ENCODE results near the gene IGFBP7.
A peak's percentile ranks its signal among the peaks of the same experiment; 100 is the strongest.
"Not testable (repeated sequence)": the region's sequence is repeated elsewhere in the genome, so short reads cannot be mapped to it uniquely, and the experiment has no call there.

Gene IGFBP7

GRCh38 chr4:57068237-57068981 lies 41.8 kb downstream of the IGFBP7 start:
- no peak for FAIRE-seq

- peak; percentile 78 for FAIRE-seq
Measured at GRCh38 chr4:57065730-57066482, 44.3 kb downstream of the IGFBP7 start.

DNA sequence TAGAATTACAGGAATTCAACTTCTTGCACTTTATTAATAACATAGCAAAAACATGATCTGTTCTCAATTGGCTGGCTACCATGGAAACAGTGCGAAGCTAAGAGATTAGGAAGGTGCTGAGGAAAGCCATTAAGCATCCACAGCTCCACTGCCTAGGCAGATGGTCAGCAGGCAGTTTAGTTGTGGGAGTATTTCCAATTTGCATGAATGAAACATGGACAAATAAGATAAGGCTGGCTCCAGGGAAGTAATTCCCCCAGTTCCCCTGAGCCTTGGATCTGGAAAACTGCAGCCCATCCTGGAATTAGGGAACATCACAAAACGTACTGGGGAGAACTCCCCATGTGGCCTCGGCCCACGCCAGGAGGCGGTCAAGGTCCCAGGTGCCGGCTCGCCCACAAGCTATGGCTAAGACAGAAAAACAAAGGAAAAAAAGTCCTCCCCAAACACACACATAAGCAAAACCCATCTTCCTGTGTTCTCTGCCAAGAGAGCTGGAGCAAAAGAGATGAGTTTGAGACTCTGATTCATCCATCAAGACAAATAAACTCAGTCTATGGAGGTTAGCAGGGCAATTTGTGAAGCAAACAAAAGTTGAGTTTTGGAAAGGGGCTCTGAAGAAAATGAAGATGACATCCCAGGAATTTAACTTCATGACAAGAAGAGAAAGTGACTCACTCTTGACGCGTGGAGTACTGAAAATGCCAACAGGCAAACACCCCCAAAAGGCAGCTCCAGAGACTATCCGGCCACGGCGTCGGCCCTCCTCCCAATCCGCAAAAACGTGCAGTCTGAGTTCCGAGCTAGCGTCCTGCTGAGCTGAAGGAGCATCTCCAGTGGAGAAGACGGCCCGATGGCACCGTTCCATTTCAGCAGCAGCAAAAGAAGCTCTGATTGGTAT lies 45.1 kb downstream of the IGFBP7 start:
- FAIRE-seq = peak; percentile 98

DNA sequence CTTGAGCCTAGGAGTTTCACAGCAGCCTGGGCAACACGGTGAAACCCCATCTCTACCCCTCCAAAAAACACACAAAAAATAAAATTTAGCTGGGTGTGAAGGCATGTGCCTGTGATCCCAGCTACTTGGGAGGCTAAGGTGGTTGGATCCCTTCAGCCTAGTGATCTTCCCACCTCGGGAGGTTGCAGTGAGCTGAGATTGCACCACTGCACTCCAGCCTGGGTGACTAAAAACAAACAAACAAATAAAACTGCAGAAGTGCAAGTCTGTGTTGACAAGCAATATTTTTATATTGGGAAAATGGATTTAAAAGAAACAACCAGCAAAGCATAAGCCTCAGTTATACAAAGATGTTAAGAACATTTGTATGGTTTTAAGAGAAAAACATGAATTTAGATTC lies 46.1 kb downstream of the IGFBP7 start:
- peak; percentile 9 for FAIRE-seq

- no peak for FAIRE-seq
Measured at GRCh38 chr4:57063518-57063917, 46.7 kb downstream of the IGFBP7 start.

GRCh38 chr4:57061395-57061794 lies 48.8 kb downstream of the IGFBP7 start:
- FAIRE-seq = peak; percentile 88

DNA sequence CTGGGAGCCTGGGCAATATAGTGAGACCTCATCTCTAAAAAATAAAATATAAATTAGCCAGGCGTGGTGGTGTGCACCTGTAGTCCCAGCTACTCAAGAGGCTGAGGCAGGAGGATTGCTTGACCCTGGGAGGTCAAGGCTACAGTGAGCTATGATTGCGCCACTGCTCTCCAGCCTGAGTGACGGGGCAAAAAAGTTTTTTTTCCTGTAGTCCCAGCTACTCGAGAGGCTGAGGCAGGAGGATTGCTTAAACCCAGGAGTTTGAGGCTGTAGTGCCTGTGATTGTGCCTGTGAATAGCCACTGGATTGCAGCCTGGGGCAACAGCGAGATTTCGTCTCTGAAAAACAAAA lies 49.5 kb downstream of the IGFBP7 start:
- FAIRE-seq = not testable (repeated sequence)

DNA sequence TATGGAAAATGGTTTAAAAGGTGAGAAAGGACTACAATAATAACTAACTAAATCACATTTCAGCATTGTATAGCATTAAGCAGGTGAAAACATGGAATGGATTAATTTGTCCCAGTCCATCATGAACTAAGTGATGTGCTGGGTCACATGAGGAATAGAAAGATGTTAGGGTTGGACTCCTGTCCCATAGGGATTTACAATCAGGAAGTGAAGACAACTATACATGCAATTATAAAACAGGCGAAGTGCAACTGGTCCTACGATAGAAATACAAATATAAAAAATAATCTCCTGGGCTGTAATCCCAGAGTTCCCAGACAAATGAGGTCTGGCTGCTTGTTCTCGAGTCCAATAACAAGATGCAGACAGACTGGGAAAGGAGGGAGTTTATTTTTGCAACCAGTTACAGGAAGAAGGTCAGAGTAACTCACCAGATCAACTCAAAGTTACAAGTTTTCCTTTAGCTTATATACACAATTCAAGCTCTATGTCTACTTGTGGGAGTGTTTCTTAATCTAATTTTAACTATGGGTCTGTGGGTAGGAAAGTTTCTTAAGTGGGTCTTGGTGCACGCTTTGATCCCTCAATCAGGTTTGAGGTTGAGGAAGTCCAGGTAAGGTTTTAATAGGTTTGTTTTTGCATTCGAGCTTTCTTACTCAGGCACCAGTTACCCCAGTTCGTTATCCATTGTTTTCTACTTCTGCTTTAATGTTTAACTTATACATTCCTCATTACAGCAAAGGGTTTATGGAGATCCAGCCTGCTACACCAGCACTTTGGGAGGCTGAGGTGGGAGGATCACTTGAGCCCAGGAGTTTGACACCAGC lies 50.1 kb downstream of the IGFBP7 start:
- peak; percentile 72 for FAIRE-seq

DNA sequence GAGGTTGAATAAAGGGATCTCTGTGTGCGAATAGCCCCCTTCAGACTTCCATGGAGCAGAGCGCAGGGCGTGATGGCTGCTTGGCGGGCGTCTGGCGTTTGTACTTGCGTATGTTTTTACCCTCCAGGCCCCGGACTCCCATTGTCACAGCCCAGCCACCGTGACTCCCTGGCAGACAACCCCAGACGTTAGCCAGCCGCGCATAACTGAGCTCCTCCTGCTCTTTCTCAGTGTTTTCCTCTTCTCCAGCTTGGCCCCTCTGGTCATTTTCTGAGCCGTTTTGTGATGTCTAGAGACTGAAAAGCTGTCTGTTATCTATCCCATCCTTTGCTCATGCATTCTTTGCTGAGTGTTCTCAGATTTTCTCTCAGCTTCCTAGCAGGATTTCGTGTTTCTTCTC lies 54.3 kb downstream of the IGFBP7 start:
- FAIRE-seq = no peak

DNA sequence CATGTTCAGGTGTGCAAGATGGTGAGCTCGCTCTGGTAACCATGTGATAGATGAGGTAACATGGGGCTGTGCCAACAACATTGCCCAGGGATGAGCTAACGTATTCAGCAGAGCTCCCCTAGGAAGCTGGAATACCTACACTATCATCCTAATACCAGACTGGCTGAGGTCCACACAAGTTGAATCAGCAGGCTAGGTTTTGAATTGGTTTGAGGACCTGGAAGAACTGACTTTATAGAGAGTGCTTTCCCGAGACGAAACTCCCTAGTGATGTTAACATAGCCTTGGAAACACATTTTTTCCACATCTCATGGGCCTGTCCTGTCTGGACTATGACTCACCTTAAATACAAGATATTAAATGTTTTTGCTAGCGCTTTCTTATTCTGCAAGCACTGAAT lies 56.7 kb downstream of the IGFBP7 start:
- no peak for FAIRE-seq

- no peak for FAIRE-seq
Measured at GRCh38 chr4:57051524-57051923, 58.7 kb downstream of the IGFBP7 start.

GRCh38 chr4:57051095-57051494 lies 59.1 kb downstream of the IGFBP7 start:
- FAIRE-seq = no peak

- no peak for FAIRE-seq
Measured at GRCh38 chr4:57048590-57049304, 61.4 kb downstream of the IGFBP7 start.

- not testable (repeated sequence) for FAIRE-seq
Measured at GRCh38 chr4:57047046-57047445, 63.1 kb downstream of the IGFBP7 start.

- peak; percentile 88 for FAIRE-seq
Measured at GRCh38 chr4:57044996-57045395, 65.2 kb downstream of the IGFBP7 start.

DNA sequence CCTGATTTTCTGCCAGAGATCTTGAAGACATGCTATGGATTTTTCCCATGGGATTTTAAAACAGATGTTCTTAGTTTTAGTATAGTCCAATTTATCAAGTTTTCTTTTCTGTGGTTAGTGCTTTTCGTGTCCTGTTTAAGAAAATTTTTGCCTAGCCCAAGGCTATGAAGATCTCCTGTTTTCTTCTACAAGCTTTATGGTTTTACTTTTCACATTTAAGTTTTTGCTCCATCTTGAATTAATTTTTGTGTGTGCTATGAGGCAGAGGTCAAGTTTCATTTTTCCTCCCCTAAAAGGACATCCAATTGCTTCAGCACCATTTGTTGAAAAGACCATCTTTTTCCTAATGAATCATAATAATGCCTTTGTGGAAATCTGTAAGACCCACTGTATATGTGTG lies 65.9 kb downstream of the IGFBP7 start:
- FAIRE-seq = peak; percentile 11

GRCh38 chr4:57043347-57044251 lies 66.6 kb downstream of the IGFBP7 start:
- peak; percentile 91 for FAIRE-seq

- FAIRE-seq = no peak
Measured at GRCh38 chr4:57042711-57043169, 67.4 kb downstream of the IGFBP7 start.

GRCh38 chr4:57041020-57041419 lies 69.2 kb downstream of the IGFBP7 start:
- FAIRE-seq = no peak

DNA sequence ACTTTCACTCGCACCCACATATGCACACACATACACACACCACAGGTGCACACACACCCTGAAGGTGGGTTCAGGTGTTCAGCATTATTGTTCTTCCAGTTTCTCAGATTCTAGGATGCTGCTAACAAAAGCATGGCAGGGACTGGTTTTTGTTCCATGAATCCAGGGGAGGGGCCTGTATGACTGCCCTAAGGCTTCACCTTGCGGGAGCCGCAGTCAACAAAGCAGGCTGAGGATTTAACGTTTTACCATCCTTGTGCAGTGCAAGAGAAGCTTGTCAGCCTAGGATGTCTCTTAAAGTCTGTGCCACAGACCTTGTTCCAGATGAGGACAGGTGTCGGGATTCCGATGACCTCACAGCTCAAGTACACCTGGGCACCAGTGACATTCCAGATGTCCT lies 69.7 kb downstream of the IGFBP7 start:
- no peak for FAIRE-seq

DNA sequence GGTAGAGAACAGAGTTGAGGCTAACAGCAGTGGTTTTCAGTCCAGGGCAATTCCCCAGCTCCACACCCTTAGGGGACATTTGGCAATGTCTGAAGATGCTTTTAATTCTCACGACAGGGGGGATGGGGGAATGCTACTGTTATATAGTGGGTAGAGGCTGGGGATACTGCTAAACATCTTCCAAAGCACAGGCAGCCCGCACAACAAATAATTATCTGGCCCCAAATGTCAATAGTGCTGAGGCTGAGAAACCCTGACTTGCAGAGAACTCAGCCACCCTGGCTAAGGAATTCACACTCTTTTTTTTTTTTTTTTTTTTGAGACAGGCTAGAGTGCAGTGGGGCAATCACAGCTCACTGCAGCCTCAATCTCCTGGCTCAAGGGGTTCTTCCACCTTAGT lies 70.8 kb downstream of the IGFBP7 start:
- no peak for FAIRE-seq
